Activated CD4-positive, alpha-beta T cell treated with anti-CD3 and anti-CD28 coated beads, Interleukin-2, Interleukin-6, amounts not matched to agents 100 ng/mL and 50 ng/mL, durations not matched to agents 16 hours and 8 hours (primary cell): ENCODE results near the gene INTS13.
"Not testable (repeated sequence)": the region's sequence is repeated elsewhere in the genome, so short reads cannot be mapped to it uniquely, and the experiment has no call there.

Source experiments
- DNase-seq: peaks from one replicate; pipeline ENCODE4 v3.0.0-alpha.2; 2020

The INTS13 gene

GRCh38 chr12:26869104-26869494 lies 68.7 kb downstream of the INTS13 start:
- no peak for DNase-seq

GRCh38 chr12:26868447-26869103 lies 69.2 kb downstream of the INTS13 start:
- DNase-seq: no peak

- DNase-seq: peak; percentile 75
These were observed 70.7 kb downstream of the INTS13 start for GRCh38 chr12:26867080-26867479.

GRCh38 chr12:26863515-26863914 lies 74.3 kb downstream of the INTS13 start:
- no peak for DNase-seq

GRCh38 chr12:26862787-26863186 lies 75.0 kb downstream of the INTS13 start:
- not testable (repeated sequence) for DNase-seq

GRCh38 chr12:26861690-26862089 lies 76.1 kb downstream of the INTS13 start:
- no peak for DNase-seq

GRCh38 chr12:26857465-26858176 lies 80.2 kb downstream of the INTS13 start:
- no peak for DNase-seq

GRCh38 chr12:26855337-26855736 lies 82.4 kb downstream of the INTS13 start:
- peak; percentile 14 for DNase-seq
